SK-N-SH treated with all-trans-retinoic acid at 6 μM for 48 hours (cell line): ENCODE measurements around the gene GNG14.

ENCODE experiments used
- CSDC2 ChIP-seq: fragments of 250-450 bp; sonication (Bioruptor Pico); IDR thresholded peaks from 2 replicates; pipeline ENCODE4 v1.5.0; 2020; ENCODE audit warnings: mild to moderate bottlenecking, moderate library complexity
- PPARA ChIP-seq: fragments of 250-450 bp; sonication (Bioruptor Pico); IDR thresholded peaks from 2 replicates; pipeline ENCODE4 v1.5.0; 2020; ENCODE audit warnings: mild to moderate bottlenecking, borderline replicate concordance
- RARB ChIP-seq: fragments of 250-450 bp; sonication (Bioruptor Pico); IDR thresholded peaks from 2 replicates; pipeline ENCODE4 v1.8.0; 2021; ENCODE audit warnings: mild to moderate bottlenecking, moderate library complexity
- TOX ChIP-seq: fragments of 250-450 bp; sonication (Bioruptor Pico); IDR thresholded peaks from 2 replicates; pipeline ENCODE4 v1.8.0; 2021; ENCODE audit warnings: mild to moderate bottlenecking, moderate library complexity, borderline replicate concordance
- ZFP3 ChIP-seq: fragments of 250-450 bp; sonication (Bioruptor Pico); IDR thresholded peaks from 2 replicates; pipeline ENCODE4 v1.5.0; 2020; ENCODE audit warnings: mild to moderate bottlenecking, moderate library complexity
- ZFP30 ChIP-seq: fragments of 450-650 bp; formaldehyde crosslinking; IDR thresholded peaks from 2 replicates; pipeline ENCODE4 v1.5.0; 2022; ENCODE audit warnings: mild to moderate bottlenecking, moderate library complexity
- ZNF8 ChIP-seq: fragments of 450-650 bp; formaldehyde crosslinking; IDR thresholded peaks from 2 replicates; pipeline ENCODE4 v1.5.0; 2020; ENCODE audit warnings: mild to moderate bottlenecking, moderate library complexity

DNA sequence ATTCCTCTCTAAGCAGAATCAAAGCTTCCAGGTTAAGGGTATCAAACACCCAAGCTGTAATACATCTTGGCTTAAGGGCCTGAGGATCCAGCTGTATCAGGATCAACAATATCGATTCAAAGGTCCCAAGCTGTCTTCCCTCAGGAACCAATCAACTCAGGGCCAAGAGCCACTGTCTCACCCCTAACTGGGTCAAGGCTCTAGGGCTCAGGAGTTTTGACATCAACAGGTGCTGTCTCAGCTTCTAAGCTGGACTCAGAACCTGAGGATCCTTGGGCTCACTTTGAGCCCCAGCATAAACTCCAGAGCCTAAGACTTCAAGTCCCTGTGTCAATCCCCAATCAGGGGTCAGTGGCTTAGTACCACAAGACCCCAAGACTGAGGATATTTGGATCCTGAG lies 7.7 kb downstream of the GNG14 start:
- no peak for TF ChIP-seq PPARA (CRISPR knock-in tag)
- no peak for TF ChIP-seq TOX (CRISPR knock-in tag)
- TF ChIP-seq RARB (CRISPR knock-in tag): no peak
- TF ChIP-seq ZFP3 (CRISPR knock-in tag): no peak
- TF ChIP-seq ZFP30: no peak
- no peak for TF ChIP-seq ZNF8 (CRISPR knock-in tag)
- no peak for TF ChIP-seq CSDC2 (CRISPR knock-in tag)
